COR-L47 (cell line): ENCODE measurements around the gene GNAO1.

ENCODE experiments used
- DNase-seq: peaks from one replicate; lab custom pipeline; 2025; lab: John Stamatoyannopoulos, UW

The GNAO1 gene

GRCh38 chr16:56349711-56350161, 158.4 kb downstream of the GNAO1 start:
- no peak for DNase-seq

- DNase-seq: no peak
Measured at GRCh38 chr16:56350491-56351405, 159.5 kb downstream of the GNAO1 start.

GRCh38 chr16:56351481-56351880, 160.2 kb downstream of the GNAO1 start:
- DNase-seq: no peak

DNA sequence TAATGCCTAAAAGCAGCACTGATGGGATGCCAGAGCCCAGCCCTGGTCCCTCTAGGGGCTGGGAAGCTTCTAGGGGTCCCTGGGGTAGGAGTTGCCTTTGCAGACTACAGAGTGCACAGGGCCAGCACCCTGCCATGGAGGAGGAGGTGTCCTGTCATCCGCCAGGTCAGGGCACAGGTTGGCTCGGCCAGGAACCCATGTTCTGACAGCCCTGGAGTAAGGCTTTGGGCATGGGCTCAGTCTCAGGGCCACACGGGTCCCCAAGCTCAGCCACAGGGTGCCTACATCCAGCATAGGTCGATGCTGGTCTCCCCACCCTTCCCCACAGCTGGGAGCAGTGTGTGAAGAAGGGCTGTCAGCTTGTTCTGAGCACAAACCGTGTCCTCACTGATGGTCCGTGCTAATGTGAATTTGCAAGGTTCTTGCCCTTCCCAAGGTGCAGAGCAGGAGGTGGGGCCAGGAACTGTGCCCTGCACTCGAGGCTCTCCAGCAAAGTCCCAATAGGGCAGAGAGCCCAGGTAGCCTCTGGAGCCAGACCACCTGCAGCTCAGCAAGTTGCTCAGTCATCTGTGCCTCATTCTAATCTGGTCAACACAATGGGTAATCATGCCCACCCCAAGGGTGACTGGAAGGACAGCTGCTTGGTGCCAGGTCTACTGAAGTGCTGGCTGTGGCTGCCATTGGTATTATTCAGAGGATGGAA, 161.2 kb downstream of the GNAO1 start:
- no peak for DNase-seq

DNA sequence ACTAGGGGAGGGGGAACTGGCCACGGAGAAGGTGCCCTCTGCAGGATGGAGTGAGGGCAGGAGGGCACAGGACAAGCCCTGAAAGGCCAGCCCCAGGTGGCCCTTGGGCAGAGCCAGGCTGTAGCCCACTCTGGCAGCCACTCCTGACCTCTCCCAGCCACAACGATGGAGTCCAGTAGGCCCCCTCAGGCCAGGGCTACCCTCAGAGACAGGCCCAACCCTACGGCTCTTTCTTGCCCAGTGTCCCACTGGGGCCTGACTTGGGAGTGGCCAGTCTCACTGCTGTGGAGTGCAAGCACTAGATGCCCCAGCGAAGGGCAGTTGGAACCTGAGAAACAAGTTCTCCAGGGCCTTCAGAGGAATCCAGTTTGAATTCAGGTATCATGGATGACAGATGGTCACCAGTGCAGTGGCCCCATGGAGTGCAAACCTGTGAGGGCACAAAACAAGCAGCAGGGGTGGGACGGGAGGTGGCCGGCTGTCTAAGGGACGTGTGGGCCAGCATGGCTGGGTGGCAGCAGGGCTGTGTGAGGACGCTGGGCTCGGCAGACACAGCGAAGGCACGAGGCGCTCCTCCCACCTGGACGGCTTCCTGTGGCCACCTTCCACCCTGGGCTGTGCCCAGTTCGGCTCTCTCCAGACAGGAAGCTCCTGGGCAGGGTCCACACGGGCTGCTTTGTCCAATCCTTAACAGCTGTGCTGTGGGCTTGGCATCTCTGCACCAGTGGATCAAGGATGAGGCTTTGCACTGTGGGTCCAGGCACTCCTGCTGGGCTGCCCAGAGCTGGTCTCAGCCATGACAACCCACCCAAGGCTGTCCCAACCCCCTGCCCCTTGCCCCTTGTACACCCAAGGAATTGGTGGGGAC, 162.0 kb downstream of the GNAO1 start:
- no peak for DNase-seq

GRCh38 chr16:56354016-56354415, 162.7 kb downstream of the GNAO1 start:
- no peak for DNase-seq

- no peak for DNase-seq
Measured at GRCh38 chr16:56354746-56355145, 163.5 kb downstream of the GNAO1 start.

DNA sequence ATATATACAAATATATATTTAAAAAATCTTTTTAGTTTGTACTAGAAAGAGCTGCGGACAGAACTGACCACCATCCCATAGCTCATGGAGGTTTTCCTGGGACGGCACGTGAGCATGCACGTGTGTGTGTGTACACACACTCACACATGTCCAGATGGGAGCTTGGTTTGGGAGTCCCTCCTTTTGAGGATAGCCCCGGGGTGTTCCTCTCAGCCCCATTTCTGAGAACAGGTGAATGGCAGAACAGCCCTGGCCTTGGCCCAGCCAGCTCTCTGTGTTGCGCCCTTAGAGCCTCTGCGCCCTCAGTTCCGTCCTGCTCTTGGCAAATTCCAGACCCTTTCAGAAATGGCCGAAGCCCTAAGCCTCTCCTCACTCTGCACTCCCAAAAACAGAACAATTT, 163.9 kb downstream of the GNAO1 start:
- DNase-seq: no peak

DNA sequence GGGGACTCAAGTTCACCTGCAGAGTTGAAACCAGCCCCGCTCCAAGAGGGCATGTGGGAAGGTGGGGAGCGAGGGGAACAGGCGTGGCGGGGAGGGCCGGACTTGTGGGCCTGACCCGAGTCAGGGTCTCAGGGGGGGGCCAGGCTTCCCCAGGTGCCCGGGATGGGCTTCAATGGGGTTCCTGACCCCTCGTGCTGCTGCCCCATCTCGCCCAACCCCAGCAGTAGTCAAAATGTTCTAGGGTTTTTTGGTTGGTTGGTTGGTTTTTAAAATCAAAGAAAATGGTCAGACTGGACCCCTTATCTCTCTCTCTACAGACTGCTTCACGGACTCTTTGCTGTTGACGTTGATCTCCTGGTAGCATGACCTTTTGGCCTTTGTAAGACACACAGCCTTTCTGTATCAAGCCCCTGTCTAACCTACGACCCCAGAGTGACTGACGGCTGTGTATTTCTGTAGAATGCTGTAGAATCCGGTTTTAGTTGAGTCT, 164.5 kb downstream of the GNAO1 start:
- DNase-seq: no peak

DNA sequence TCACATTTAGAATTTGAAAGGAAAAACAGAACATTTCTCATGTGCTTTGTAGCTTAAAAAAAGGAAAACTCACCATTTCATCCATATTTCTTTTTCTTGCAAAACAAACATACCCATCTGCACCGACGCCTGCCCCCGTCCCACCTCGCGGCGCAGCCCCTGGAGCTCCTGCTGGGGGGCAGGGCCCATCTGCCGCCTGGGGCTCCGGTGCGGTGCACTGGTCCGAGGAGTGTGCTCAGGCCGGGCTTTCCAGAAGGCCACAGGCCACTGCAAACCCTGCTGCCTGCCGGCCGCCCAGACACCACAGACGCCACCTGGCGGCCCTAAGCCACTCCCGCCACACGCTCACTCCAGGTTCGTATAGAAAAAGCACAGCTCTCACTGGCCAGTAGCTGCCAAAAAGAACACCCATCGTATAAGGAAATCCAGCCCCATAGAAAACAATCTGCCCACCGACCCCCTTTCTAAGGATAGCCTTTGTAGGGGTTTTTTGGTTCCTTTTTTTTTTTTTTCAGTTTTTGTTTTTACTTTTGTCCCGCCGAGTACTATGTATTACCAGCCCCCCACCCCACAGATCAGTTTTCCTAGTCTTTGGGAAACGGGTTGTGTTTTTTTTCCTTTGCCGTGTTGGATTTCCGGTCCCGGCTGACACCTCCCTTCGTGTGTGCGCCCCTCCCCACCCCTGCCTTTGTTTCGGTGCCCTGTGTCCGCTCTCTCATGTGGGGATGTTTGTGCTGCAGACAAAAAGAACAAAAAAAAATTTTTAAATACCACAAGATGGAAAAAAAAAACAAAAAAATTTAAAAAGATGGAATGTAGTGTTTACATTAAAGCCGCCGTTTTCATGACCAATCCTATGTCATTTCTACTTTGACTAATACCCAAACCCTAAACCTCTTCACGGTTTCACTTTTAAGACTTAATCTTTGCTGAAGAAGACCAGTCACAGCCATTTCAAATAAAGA, 165.3 kb downstream of the GNAO1 start:
- peak; percentile 23 for DNase-seq

DNA sequence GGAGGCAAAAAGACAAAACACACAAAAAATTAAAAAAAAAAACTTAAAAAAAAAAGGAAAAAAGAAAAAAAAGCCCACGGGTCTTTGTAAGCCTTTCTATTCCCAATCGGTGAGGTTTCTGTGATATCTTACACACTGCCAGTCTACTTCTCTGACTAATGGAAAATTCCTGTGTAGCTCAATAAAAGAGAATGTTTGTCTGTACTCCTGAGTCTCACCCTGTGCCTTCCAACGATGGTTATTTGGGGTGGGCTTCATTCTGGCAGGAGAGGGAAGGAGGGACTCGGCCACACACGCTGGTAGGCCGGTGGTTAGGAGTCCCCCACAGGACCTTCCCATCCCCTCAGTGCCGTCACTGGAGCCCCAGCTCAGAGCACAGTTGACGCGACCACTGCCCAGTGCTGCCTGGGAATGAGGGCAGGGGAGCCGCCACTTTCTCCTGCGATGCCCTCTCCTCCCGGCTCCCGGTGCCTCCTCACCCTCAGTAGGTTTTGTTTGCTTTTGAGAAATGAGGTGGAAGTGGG, 166.0 kb downstream of the GNAO1 start:
- no peak for DNase-seq

GRCh38 chr16:56357765-56358322, 166.6 kb downstream of the GNAO1 start:
- DNase-seq: no peak

- DNase-seq: no peak
Measured at GRCh38 chr16:56360117-56361008, 169.1 kb downstream of the GNAO1 start.

DNA sequence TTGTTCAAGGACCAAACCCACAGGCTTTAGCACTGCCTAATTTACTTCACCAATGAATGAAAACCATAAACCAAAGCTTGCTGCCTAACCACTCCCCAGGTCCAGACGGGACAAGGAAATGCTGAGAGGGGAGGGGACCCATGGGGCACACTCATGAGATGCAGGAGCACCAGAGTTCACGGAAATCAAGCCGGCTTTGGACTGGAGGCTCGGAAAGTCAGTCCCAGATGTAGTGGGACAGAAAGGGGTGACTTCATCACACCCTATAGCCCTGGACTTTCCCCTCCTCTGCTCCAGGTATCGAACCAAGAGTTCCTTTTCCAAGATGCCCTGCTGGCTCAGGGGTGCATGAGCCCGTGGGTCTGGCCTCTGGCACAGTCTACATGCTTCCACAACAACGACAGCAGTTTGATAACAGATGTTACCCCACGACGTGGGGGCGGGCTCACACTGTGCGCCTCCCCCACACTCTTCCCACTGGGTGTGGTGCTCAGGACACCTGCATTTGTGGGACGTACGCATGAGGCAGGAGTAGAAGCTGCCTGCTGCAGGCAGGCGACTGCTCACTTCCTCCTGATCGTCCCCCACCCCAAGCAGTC, 170.9 kb downstream of the GNAO1 start:
- no peak for DNase-seq

- DNase-seq: no peak
Measured at GRCh38 chr16:56362706-56363105, 171.4 kb downstream of the GNAO1 start.

DNA sequence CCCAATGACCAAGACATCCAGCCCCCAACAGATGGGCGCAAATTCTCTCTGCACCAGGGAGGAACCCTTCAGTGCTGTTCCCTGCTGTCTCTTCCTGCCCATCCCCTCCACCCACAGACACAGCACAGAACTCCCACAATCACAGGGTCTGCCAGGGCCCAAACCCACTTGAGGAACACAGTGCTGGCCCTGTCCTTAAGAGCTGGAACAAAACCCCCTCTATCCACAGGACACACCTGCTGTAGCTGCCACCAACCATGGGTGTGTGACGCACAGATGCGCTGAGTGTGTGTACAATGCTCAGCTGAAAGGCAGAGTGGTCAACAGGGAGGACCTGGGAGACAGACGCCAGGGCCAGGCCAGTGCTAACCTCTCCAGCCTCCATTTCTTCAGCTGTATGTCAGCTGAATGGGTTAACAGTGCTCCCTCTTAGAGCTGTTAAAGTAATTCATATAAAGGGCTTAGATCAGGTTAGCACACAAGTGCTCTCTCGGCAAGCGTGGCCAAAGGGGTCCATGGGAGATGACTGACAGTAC, 172.0 kb downstream of the GNAO1 start:
- DNase-seq: no peak

- no peak for DNase-seq
Measured at GRCh38 chr16:56363781-56364565, 172.7 kb downstream of the GNAO1 start.

GRCh38 chr16:56364865-56365264, 173.6 kb downstream of the GNAO1 start:
- no peak for DNase-seq
